ENCODE results near the gene FOXB1. TPM values are rescaled to one million over a fixed set of nuclear protein-coding genes. Genes with fewer than 3 reads are reported as not detected.

The FOXB1 gene
- total and polyA plus RNA-seq, 2 of the 13 experiments (the other 11 are each of a cell fraction or from before 2014, with no cell fraction given) = not detected

DNA sequence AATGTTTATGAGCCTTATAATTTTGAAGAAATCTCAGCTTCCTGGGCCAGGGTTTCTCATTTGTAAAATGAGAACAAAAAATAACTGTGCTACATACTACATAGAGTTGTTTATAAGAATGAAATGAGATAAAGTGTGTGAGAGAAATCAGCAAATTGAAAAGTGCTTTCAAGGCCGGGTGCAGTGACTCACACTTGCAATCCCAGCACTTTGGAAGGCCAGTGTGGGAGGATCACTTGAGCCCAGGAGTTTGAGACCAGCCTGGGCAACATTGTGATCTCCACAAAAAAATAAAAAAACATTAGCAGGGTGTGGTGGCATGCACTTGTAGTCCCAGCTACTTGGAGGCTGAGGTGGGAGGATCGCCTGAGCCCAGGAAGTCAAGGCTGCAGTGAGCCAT is 22.4 kb downstream of the FOXB1 start (continued):
- TF ChIP-seq CHD4 (IDR thresholded peaks at IDR 0.05; ENCODE audit: borderline replicate concordance, low read length) (no peak), SRY (CRISPR knock-in tag; IDR thresholded peaks at IDR 0.05) (no peak), SMAD1 (CRISPR knock-in tag; IDR thresholded peaks at IDR 0.05; ENCODE audit: borderline replicate concordance, low read depth) (no peak), ZBTB8A (CRISPR knock-in tag; IDR thresholded peaks at IDR 0.05; ENCODE audit: borderline replicate concordance, low read depth) (no peak), ZNF790 (CRISPR knock-in tag; IDR thresholded peaks at IDR 0.05; ENCODE audit: borderline replicate concordance) (no peak)

DNA sequence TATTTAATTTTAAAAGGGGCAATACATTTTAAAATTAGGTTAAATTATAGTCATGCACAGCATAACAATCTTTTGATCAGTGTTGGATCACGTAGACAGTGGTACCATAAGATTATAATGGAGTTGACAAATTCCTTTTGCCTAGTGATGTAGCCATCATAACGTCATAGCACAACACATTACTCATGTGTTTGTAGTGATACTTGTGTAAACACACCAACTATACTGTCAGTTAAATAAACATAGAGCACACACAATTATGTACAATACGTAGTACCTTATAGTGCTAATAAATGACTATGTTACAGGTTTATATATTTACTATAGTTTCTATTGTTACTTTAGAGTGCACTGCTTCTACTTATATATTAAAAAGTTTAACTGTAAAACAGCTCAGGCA is 31.2 kb downstream of the FOXB1 start:
- no peak overlapping the region for H3K27ac ChIP-seq (ENCODE audit: extremely low read length, insufficient read depth, low read length)
- H3K9me3 ChIP-seq (ENCODE audit: low read length) = no peaks in the 10 kb centered on the region
- in situ Hi-C loops (cut with HindIII; ENCODE audit: extremely low pct_ligation_motif_present, low pct_unique_long_range_greater_than_20kb) (no loop called here), intact Hi-C loops (cut with micrococcal nuclease; ENCODE audit: unreplicated experiment) (no loop called here)
- no peaks in the 10 kb centered on the region for H3K27me3 ChIP-seq (ENCODE audit: control insufficient read depth in 1 of 2, insufficient read depth in 2 of 2, low read length in 2 of 2)
- FAIRE-seq (no peak), DNase-seq (ENCODE audit: low spot score) (no peak), ATAC-seq (no peak)
- WGBS (ENCODE audit: low lambda C conversion rate) = 1% methylated on average over 3 of the region's 3 CpGs
- H3K36me3 ChIP-seq (replicated peaks in 1 of 2; ENCODE audit: control insufficient read depth in 1 of 2, insufficient read depth in 2 of 2, low read length in 2 of 2) = no peaks in the 10 kb centered on the region
- H3K4me1 ChIP-seq (ENCODE audit: insufficient read depth, low read length) = no peaks in the 10 kb centered on the region
- BruUV-seq (replicated peaks) = no TSS peak
- H2AFZ ChIP-seq (ENCODE audit: low read length) = no peak overlapping the region
- ChIA-PET POLR2A (no interaction called here), CTCF (ENCODE audit: low intra/inter-chr PET ratio, low total read pairs) (no interaction called here)
- H3K4me3 ChIP-seq (replicated peaks in 1 of 3; ENCODE audit: insufficient read depth in 1 of 3, low read depth in 2 of 3, low read length in 3 of 3) = no peak overlapping the region
- TF ChIP-seq NCOA2 (CRISPR knock-in tag; IDR thresholded peaks at IDR 0.05) (no peak), ZNF670 (CRISPR knock-in tag; IDR thresholded peaks at IDR 0.05; ENCODE audit: borderline replicate concordance) (no peak), ZNF383 (CRISPR knock-in tag; IDR thresholded peaks at IDR 0.05; ENCODE audit: borderline replicate concordance) (no peak), MBD4 (IDR thresholded peaks at IDR 0.05; ENCODE audit: borderline replicate concordance, low read length) (no peak), HOXD1 (CRISPR knock-in tag; IDR thresholded peaks at IDR 0.05) (no peak), TRIM24 (CRISPR knock-in tag; IDR thresholded peaks at IDR 0.05) (no peak), ZZZ3 (CRISPR knock-in tag; IDR thresholded peaks at IDR 0.05; ENCODE audit: borderline replicate concordance) (no peak), HOXA9 (CRISPR knock-in tag; IDR thresholded peaks at IDR 0.05; ENCODE audit: borderline replicate concordance) (no peak)
- TF ChIP-seq, protein P1, sequence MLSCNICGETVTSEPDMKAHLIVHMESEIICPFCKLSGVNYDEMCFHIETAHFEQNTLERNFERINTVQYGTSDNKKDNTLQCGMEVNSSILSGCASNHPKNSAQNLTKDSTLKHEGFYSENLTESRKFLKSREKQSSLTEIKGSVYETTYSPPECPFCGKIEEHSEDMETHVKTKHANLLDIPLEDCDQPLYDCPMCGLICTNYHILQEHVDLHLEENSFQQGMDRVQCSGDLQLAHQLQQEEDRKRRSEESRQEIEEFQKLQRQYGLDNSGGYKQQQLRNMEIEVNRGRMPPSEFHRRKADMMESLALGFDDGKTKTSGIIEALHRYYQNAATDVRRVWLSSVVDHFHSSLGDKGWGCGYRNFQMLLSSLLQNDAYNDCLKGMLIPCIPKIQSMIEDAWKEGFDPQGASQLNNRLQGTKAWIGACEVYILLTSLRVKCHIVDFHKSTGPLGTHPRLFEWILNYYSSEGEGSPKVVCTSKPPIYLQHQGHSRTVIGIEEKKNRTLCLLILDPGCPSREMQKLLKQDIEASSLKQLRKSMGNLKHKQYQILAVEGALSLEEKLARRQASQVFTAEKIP (CRISPR knock-in tag; IDR thresholded peaks at IDR 0.05; ENCODE audit: borderline replicate concordance) = no peak
- TF ChIP-seq, protein P2, sequence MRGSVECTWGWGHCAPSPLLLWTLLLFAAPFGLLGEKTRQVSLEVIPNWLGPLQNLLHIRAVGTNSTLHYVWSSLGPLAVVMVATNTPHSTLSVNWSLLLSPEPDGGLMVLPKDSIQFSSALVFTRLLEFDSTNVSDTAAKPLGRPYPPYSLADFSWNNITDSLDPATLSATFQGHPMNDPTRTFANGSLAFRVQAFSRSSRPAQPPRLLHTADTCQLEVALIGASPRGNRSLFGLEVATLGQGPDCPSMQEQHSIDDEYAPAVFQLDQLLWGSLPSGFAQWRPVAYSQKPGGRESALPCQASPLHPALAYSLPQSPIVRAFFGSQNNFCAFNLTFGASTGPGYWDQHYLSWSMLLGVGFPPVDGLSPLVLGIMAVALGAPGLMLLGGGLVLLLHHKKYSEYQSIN (CRISPR knock-in tag; IDR thresholded peaks at IDR 0.05; ENCODE audit: borderline replicate concordance) = no peak
- TF ChIP-seq, protein P3, sequence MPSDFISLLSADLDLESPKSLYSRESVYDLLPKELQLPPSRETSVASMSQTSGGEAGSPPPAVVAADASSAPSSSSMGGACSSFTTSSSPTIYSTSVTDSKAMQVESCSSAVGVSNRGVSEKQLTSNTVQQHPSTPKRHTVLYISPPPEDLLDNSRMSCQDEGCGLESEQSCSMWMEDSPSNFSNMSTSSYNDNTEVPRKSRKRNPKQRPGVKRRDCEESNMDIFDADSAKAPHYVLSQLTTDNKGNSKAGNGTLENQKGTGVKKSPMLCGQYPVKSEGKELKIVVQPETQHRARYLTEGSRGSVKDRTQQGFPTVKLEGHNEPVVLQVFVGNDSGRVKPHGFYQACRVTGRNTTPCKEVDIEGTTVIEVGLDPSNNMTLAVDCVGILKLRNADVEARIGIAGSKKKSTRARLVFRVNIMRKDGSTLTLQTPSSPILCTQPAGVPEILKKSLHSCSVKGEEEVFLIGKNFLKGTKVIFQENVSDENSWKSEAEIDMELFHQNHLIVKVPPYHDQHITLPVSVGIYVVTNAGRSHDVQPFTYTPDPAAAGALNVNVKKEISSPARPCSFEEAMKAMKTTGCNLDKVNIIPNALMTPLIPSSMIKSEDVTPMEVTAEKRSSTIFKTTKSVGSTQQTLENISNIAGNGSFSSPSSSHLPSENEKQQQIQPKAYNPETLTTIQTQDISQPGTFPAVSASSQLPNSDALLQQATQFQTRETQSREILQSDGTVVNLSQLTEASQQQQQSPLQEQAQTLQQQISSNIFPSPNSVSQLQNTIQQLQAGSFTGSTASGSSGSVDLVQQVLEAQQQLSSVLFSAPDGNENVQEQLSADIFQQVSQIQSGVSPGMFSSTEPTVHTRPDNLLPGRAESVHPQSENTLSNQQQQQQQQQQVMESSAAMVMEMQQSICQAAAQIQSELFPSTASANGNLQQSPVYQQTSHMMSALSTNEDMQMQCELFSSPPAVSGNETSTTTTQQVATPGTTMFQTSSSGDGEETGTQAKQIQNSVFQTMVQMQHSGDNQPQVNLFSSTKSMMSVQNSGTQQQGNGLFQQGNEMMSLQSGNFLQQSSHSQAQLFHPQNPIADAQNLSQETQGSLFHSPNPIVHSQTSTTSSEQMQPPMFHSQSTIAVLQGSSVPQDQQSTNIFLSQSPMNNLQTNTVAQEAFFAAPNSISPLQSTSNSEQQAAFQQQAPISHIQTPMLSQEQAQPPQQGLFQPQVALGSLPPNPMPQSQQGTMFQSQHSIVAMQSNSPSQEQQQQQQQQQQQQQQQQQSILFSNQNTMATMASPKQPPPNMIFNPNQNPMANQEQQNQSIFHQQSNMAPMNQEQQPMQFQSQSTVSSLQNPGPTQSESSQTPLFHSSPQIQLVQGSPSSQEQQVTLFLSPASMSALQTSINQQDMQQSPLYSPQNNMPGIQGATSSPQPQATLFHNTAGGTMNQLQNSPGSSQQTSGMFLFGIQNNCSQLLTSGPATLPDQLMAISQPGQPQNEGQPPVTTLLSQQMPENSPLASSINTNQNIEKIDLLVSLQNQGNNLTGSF (CRISPR knock-in tag; IDR thresholded peaks at IDR 0.05) = no peak
- no peaks in the 10 kb centered on the region for H3K79me2 ChIP-seq (ENCODE audit: insufficient read depth, low read length)
- H3K4me2 ChIP-seq (ENCODE audit: low read depth, low read length) = no peak overlapping the region
- no peak overlapping the region for H3K9ac ChIP-seq (ENCODE audit: insufficient read depth, low read depth, low read length)
- no peaks in the 10 kb centered on the region for H4K20me1 ChIP-seq (ENCODE audit: insufficient read depth, low read length)
